ENCODE results near the gene CCR6.

DNA sequence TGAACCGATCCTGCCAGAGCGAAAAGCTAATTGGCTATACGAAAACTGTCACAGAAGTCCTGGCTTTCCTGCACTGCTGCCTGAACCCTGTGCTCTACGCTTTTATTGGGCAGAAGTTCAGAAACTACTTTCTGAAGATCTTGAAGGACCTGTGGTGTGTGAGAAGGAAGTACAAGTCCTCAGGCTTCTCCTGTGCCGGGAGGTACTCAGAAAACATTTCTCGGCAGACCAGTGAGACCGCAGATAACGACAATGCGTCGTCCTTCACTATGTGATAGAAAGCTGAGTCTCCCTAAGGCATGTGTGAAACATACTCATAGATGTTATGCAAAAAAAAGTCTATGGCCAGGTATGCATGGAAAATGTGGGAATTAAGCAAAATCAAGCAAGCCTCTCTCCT is 14.2 kb downstream of the CCR6 start:
- TF ChIP-seq, protein P1, sequence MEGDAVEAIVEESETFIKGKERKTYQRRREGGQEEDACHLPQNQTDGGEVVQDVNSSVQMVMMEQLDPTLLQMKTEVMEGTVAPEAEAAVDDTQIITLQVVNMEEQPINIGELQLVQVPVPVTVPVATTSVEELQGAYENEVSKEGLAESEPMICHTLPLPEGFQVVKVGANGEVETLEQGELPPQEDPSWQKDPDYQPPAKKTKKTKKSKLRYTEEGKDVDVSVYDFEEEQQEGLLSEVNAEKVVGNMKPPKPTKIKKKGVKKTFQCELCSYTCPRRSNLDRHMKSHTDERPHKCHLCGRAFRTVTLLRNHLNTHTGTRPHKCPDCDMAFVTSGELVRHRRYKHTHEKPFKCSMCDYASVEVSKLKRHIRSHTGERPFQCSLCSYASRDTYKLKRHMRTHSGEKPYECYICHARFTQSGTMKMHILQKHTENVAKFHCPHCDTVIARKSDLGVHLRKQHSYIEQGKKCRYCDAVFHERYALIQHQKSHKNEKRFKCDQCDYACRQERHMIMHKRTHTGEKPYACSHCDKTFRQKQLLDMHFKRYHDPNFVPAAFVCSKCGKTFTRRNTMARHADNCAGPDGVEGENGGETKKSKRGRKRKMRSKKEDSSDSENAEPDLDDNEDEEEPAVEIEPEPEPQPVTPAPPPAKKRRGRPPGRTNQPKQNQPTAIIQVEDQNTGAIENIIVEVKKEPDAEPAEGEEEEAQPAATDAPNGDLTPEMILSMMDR (IDR thresholded peaks at IDR 0.05) = no peak
- no peak for TF ChIP-seq POLR2A (IDR thresholded peaks at IDR 0.05)

Measured in upper lobe of left lung (tissue), 4 donors.